ENCODE results near the gene SLC13A5.

The SLC13A5 gene

DNA sequence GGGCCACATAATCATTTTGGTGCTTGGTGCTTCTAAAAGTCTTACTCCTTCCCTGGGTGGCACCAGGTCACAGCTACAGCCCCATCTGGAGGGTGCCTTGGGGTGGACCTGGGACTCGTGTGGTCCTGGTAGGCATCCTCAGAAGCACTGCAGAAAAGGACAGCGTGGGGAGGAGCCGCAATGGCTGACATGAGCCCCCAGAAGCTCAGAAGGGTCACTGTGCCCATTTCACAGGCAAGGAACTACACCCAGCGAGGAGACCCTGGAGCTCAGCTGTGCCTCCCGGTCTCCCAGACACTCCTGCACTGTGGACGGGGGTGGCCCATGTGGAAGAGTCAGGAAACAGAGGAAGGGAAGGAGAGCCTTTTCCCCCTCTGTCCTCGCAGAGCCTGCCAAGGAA lies 35.2 kb downstream of the SLC13A5 start:
- no peaks in the 10 kb centered on the region for H3K27me3 ChIP-seq (ENCODE audit: insufficient read depth, insufficient read length)
- no peak for TF ChIP-seq YY1 (IDR thresholded peaks at IDR 0.05; ENCODE audit: insufficient read depth, insufficient read length)
- no peak for TF ChIP-seq SUZ12 (IDR thresholded peaks at IDR 0.05; ENCODE audit: extremely low read depth, insufficient read depth, insufficient read length)
- TF ChIP-seq ZNF274 (IDR thresholded peaks at IDR 0.05; ENCODE audit: low read depth, low read length), result no peak

GRCh38 chr17:6677158-6677831 lies 35.9 kb downstream of the SLC13A5 start:
- no peak for DNase-seq (ENCODE audit: low read depth, low spot score)
- Histone ChIP-seq H3K9ac (ENCODE audit: insufficient read length, low read depth) (no peak overlapping the region), H3K4me1 (ENCODE audit: insufficient read depth, insufficient read length) (peaks cover 8% of the 10 kb centered on the region), H3K36me3 (ENCODE audit: insufficient read depth, insufficient read length, low read length) (no peaks in the 10 kb centered on the region), H3K9me3 (ENCODE audit: insufficient read depth, low read length) (no peaks in the 10 kb centered on the region), H3K4me3 (ENCODE audit: insufficient read length, low read depth) (no peak overlapping the region), H3K27me3 (ENCODE audit: insufficient read depth, insufficient read length) (no peaks in the 10 kb centered on the region)
- TF ChIP-seq ZNF274 (IDR thresholded peaks at IDR 0.05; ENCODE audit: low read depth, low read length), result no peak
- no peak for TF ChIP-seq SUZ12 (IDR thresholded peaks at IDR 0.05; ENCODE audit: extremely low read depth, insufficient read depth, insufficient read length)
- TF ChIP-seq YY1 (IDR thresholded peaks at IDR 0.05; ENCODE audit: insufficient read depth, insufficient read length), result no peak

More for the DNA sequence above, 35.2 kb downstream of the SLC13A5 start:
- Histone ChIP-seq H3K4me3 (ENCODE audit: insufficient read length, low read depth) (no peak overlapping the region), H3K4me1 (ENCODE audit: insufficient read depth, insufficient read length) (peaks cover 8% of the 10 kb centered on the region), H3K9me3 (ENCODE audit: insufficient read depth, low read length) (no peaks in the 10 kb centered on the region), H3K9ac (ENCODE audit: insufficient read length, low read depth) (no peak overlapping the region), H3K36me3 (ENCODE audit: insufficient read depth, insufficient read length, low read length) (no peaks in the 10 kb centered on the region)
- no peak for DNase-seq (ENCODE audit: low read depth, low spot score)

GRCh38 chr17:6676802-6677157 lies 36.4 kb downstream of the SLC13A5 start:
- Histone ChIP-seq H3K9me3 (ENCODE audit: insufficient read depth, low read length) (no peaks in the 10 kb centered on the region), H3K4me1 (ENCODE audit: insufficient read depth, insufficient read length) (peaks cover 8% of the 10 kb centered on the region), H3K36me3 (ENCODE audit: insufficient read depth, insufficient read length, low read length) (no peaks in the 10 kb centered on the region), H3K4me3 (ENCODE audit: insufficient read length, low read depth) (no peak overlapping the region), H3K9ac (ENCODE audit: insufficient read length, low read depth) (no peak overlapping the region), H3K27me3 (ENCODE audit: insufficient read depth, insufficient read length) (no peaks in the 10 kb centered on the region)
- no peak for TF ChIP-seq YY1 (IDR thresholded peaks at IDR 0.05; ENCODE audit: insufficient read depth, insufficient read length)
- no peak for TF ChIP-seq SUZ12 (IDR thresholded peaks at IDR 0.05; ENCODE audit: extremely low read depth, insufficient read depth, insufficient read length)
- TF ChIP-seq ZNF274 (IDR thresholded peaks at IDR 0.05; ENCODE audit: low read depth, low read length), result no peak
- no peak for DNase-seq (ENCODE audit: low read depth, low spot score)

GRCh38 chr17:6675201-6675825 lies 37.9 kb downstream of the SLC13A5 start:
- Histone ChIP-seq H3K4me1 (ENCODE audit: insufficient read depth, insufficient read length) (peaks cover 8% of the 10 kb centered on the region), H3K27me3 (ENCODE audit: insufficient read depth, insufficient read length) (no peaks in the 10 kb centered on the region), H3K9me3 (ENCODE audit: insufficient read depth, low read length) (no peaks in the 10 kb centered on the region), H3K9ac (ENCODE audit: insufficient read length, low read depth) (no peak overlapping the region), H3K36me3 (ENCODE audit: insufficient read depth, insufficient read length, low read length) (no peaks in the 10 kb centered on the region), H3K4me3 (ENCODE audit: insufficient read length, low read depth) (no peak overlapping the region)
- no peak for TF ChIP-seq SUZ12 (IDR thresholded peaks at IDR 0.05; ENCODE audit: extremely low read depth, insufficient read depth, insufficient read length)
- no peak for TF ChIP-seq ZNF274 (IDR thresholded peaks at IDR 0.05; ENCODE audit: low read depth, low read length)
- no peak for TF ChIP-seq YY1 (IDR thresholded peaks at IDR 0.05; ENCODE audit: insufficient read depth, insufficient read length)
- DNase-seq (ENCODE audit: low read depth, low spot score), result no peak

DNA sequence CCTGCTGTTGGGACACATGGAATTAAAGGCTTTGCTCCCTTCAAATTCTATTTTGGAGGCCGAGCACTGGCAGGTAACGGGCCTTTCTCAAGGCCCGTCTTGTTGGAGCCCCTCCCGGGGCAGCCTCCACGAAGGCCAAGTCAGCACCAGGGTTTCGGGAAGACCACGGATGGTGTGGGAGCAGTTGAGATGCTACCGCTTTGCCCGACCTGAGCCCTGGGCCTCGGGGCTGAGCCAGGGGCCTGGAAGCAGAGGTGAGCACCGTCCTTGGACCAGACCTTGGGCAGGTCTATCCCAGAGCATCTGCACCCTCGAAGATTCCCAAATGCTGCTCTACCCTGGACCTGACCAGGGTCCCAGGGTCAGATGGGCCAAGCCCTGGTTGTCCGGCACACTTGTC lies 38.6 kb downstream of the SLC13A5 start:
- Histone ChIP-seq H3K36me3 (ENCODE audit: insufficient read depth, insufficient read length, low read length) (no peaks in the 10 kb centered on the region), H3K9ac (ENCODE audit: insufficient read length, low read depth) (no peak overlapping the region), H3K4me3 (ENCODE audit: insufficient read length, low read depth) (no peak overlapping the region), H3K9me3 (ENCODE audit: insufficient read depth, low read length) (no peaks in the 10 kb centered on the region), H3K27me3 (ENCODE audit: insufficient read depth, insufficient read length) (no peaks in the 10 kb centered on the region), H3K4me1 (ENCODE audit: insufficient read depth, insufficient read length) (peaks cover 8% of the 10 kb centered on the region)
- TF ChIP-seq SUZ12 (IDR thresholded peaks at IDR 0.05; ENCODE audit: extremely low read depth, insufficient read depth, insufficient read length), result no peak
- no peak for TF ChIP-seq ZNF274 (IDR thresholded peaks at IDR 0.05; ENCODE audit: low read depth, low read length)
- TF ChIP-seq YY1 (IDR thresholded peaks at IDR 0.05; ENCODE audit: insufficient read depth, insufficient read length), result no peak
- DNase-seq (ENCODE audit: low read depth, low spot score), result no peak

DNA sequence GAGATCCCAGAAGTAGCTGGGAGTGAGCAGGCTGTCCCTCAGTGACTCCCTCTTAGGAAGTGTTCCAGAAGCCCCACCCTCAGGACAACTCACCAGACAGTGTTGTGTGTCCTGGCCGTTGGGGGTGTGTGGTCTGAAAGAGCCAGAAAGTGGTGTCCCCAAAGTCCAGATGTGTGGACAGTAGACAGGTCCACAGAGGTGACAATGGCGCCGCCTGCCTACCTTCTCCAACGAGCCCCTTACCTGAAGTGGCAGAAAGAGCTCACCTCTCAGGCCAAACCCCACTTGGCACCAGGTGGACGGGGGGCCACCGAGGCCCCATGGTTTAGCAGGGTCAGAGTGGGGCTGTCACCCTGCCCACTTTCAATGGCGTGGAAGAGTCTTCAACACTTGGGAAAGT lies 41.7 kb downstream of the SLC13A5 start:
- Histone ChIP-seq H3K9ac (ENCODE audit: insufficient read length, low read depth) (no peak overlapping the region), H3K4me3 (ENCODE audit: insufficient read length, low read depth) (no peak overlapping the region), H3K4me1 (ENCODE audit: insufficient read depth, insufficient read length) (peaks cover 1% of the 10 kb centered on the region), H3K27me3 (ENCODE audit: insufficient read depth, insufficient read length) (no peaks in the 10 kb centered on the region), H3K36me3 (ENCODE audit: insufficient read depth, insufficient read length, low read length) (no peaks in the 10 kb centered on the region), H3K9me3 (ENCODE audit: insufficient read depth, low read length) (no peaks in the 10 kb centered on the region)
- DNase-seq (ENCODE audit: low read depth, low spot score), result no peak
- no peak for TF ChIP-seq YY1 (IDR thresholded peaks at IDR 0.05; ENCODE audit: insufficient read depth, insufficient read length)

DNA sequence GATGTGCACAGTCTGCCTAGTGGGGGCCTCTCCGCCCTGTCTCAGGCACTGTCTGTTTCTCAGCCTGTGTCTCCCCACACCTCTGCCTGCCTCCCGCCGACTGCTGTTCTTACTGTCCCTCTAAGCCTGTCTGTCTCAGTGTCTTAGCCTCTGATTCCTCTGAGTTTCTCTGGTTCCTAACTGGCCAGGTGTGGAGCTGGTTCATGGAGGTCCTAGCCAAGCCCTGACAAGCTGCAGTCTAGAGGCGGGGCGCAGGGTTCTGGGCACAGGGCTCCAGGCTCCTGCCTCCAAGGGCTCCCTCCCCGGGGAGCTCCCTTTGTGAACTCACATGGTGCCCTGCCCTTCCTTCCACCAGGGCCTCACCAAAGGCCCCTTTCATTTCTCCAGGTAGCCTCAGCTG lies 42.2 kb downstream of the SLC13A5 start:
- no peaks in the 10 kb centered on the region for H3K36me3 ChIP-seq (ENCODE audit: insufficient read depth, insufficient read length, low read length)
- no peak overlapping the region for H3K4me3 ChIP-seq (ENCODE audit: insufficient read length, low read depth)
- DNase-seq (ENCODE audit: low read depth, low spot score), result no peak
- no peaks in the 10 kb centered on the region for H3K9me3 ChIP-seq (ENCODE audit: insufficient read depth, low read length)
- H3K9ac ChIP-seq (ENCODE audit: insufficient read length, low read depth), result no peak overlapping the region
- H3K4me1 ChIP-seq (ENCODE audit: insufficient read depth, insufficient read length), result peaks cover 2% of the 10 kb centered on the region
- no peak for TF ChIP-seq SUZ12 (IDR thresholded peaks at IDR 0.05; ENCODE audit: extremely low read depth, insufficient read depth, insufficient read length)
- H3K27me3 ChIP-seq (ENCODE audit: insufficient read depth, insufficient read length), result no peaks in the 10 kb centered on the region

Data from NT2/D1 (cell line).